Measurements from ENCODE around the gene NUP98. TPM values are rescaled to one million over a fixed set of nuclear protein-coding genes. Genes with fewer than 3 reads are reported as not detected.
A peak's percentile ranks its signal among the peaks of the same experiment; 100 is the strongest.

The NUP98 gene
- total and polyA plus RNA-seq, 10 of the 15 experiments (the other 5 are each of a cell fraction or from before 2014, with no cell fraction given): 21.7 to 108 (median 78.9) TPM

- no peak for TF ChIP-seq ZNF217 (IDR thresholded peaks at IDR 0.05)
These were observed 12.2 kb upstream of the NUP98 start (continued) for GRCh38 chr11:3809624-3809928.

- H3K4me3 ChIP-seq: peak overlapping the region; percentile 92
- RAD21 ChIA-PET (ENCODE audit: unreplicated experiment): interaction anchor here (0.6 to 4.4 kb wide), 23 partner anchors 8 to 301 kb away, joined by 3 to 25 read pairs (median 4); partner anchors contain the start of genes NUP98, RHOG and STIM1
- peak overlapping the region; percentile 55; the same call in 1 of the 2 replicates for H3K9ac ChIP-seq (ENCODE audit: control insufficient read depth, insufficient read depth, low read length)
- H3K4me1 ChIP-seq (ENCODE audit: control insufficient read depth, insufficient read depth, low read length): no peaks in the 10 kb centered on the region
- no peaks in the 10 kb centered on the region for H3K9me3 ChIP-seq (replicated peaks; ENCODE audit: control insufficient read depth, insufficient read depth, low read length)
- FAIRE-seq: peak; percentile 90
- peak overlapping the region; percentile 95 for H2AFZ ChIP-seq (ENCODE audit: control insufficient read depth, low read depth, low read length)
- H3K27me3 ChIP-seq (replicated peaks in 1 of 2; ENCODE audit: control insufficient read depth in 2 of 2, insufficient read depth in 2 of 2, low read length in 1 of 2): no peaks in the 10 kb centered on the region
- DNase-seq (ENCODE audit: low read depth, low spot score): peak; percentile 41
- no peaks in the 10 kb centered on the region for H4K20me1 ChIP-seq (ENCODE audit: control insufficient read depth, insufficient read depth)
- SMC1A ChIA-PET (ENCODE audit: uncharacterized antibody, unreplicated experiment): interaction anchor here (0.6 to 4.1 kb wide), 35 partner anchors 11 to 334 kb away, joined by 3 to 33 read pairs (median 4); partner anchors contain the start of genes NUP98, RHOG and STIM1
- TF ChIP-seq ZBTB33 (IDR thresholded peaks at IDR 0.05): no peak
- TF ChIP-seq POU2F2 (IDR thresholded peaks at IDR 0.05; ENCODE audit: borderline replicate concordance, low read depth, low read length): 0 out of 3 replicates have a peak, but pooled peaks have one; percentile 21
- no peak for TF ChIP-seq EGR1 (IDR thresholded peaks at IDR 0.05; ENCODE audit: borderline replicate concordance in 1 of 2, low read depth in 2 of 2, low read length in 2 of 2)
- TF ChIP-seq ASH2L (IDR thresholded peaks at IDR 0.05; ENCODE audit: borderline replicate concordance, low read depth): no peak
- TF ChIP-seq RAD51 (IDR thresholded peaks at IDR 0.05): peak; percentile 53; the same call in 1 of the 2 replicates
- peak; percentile 55; the same call in 1 of the 2 replicates for TF ChIP-seq SMC3 (IDR thresholded peaks at IDR 0.05; ENCODE audit: borderline replicate concordance, low read length)
- TF ChIP-seq CTCF (IDR thresholded peaks at IDR 0.05 in 2 of 3, conservative IDR thresholded peaks at IDR 0.05 in 1 of 3; ENCODE audit: control insufficient read depth in 2 of 3, extremely low read depth in 1 of 3, insufficient read depth in 1 of 3, low read depth in 3 of 3, low read length in 3 of 3): peak; percentile 73 to 78 (median 74)
- TF ChIP-seq RAD21 (IDR thresholded peaks at IDR 0.05; ENCODE audit: insufficient read depth, low read depth, low read length): peak; percentile 86
- 0 out of 2 replicates have a peak, but pooled peaks have one; percentile 15 for TF ChIP-seq MXI1 (IDR thresholded peaks at IDR 0.05; ENCODE audit: low read depth, low read length)
- TF ChIP-seq RCOR1 (conservative IDR thresholded peaks at IDR 0.05; ENCODE audit: low read depth, low read length): no peak
- TF ChIP-seq SMARCA5 (IDR thresholded peaks at IDR 0.05): 0 out of 2 replicates have a peak, but pooled peaks have one; percentile 24
- TF ChIP-seq SIX5 (IDR thresholded peaks at IDR 0.05; ENCODE audit: low read depth, low read length, severe bottlenecking): no peak
- 0 out of 2 replicates have a peak, but pooled peaks have one; percentile 38 for TF ChIP-seq SIN3A (IDR thresholded peaks at IDR 0.05; ENCODE audit: low read depth, low read length)
- no peak for TF ChIP-seq SP1 (IDR thresholded peaks at IDR 0.05; ENCODE audit: low read depth, low read length)
- H3K79me2 ChIP-seq (ENCODE audit: control insufficient read depth, insufficient read depth, low read length): no peaks in the 10 kb centered on the region
- H3K36me3 ChIP-seq (ENCODE audit: control insufficient read depth in 2 of 2, insufficient read depth in 2 of 2, low read length in 1 of 2): no peaks in the 10 kb centered on the region; a peak in 1 of 4 replicates
- ATAC-seq: peak; percentile 91
- H3K4me2 ChIP-seq (ENCODE audit: control insufficient read depth, insufficient read depth): peak overlapping the region; percentile 95
- BruUV-seq (replicated peaks): no TSS peak
- WGBS (ENCODE audit: insufficient coverage, insufficient replicate concordance, low lambda C conversion rate, missing lambda C conversion rate): 40% methylated on average over 5 of the region's 5 CpGs
- H3K27ac ChIP-seq (ENCODE audit: control insufficient read depth, insufficient read depth): no peak overlapping the region
- in situ Hi-C loops (cut with MboI): no loop called here
- POLR2A ChIA-PET: interaction anchor here (0.6 to 1.9 kb wide), 10 partner anchors 8 to 263 kb away, joined by 3 to 5 read pairs (median 3); partner anchors contain the start of gene RHOG
- intact Hi-C loops (cut with micrococcal nuclease; ENCODE audit: unreplicated experiment): no loop called here
- CTCF ChIA-PET: interaction anchor here (0.5 to 4.5 kb wide), 49 partner anchors 9 to 820 kb away, joined by 3 to 44 read pairs (median 4); partner anchors contain the start of genes NUP98, RHOG and STIM1
These were observed 11.7 kb upstream of the NUP98 start for GRCh38 chr11:3808861-3809623.

All from GM12878 (cell line).